DND-41 (cell line): ENCODE data around the gene SEBOX.

ENCODE experiments used
- CTCF ChIP-seq: IDR thresholded peaks from 2 replicates; pipeline ENCODE4 v1.5.1; 2012; ENCODE audit warnings: borderline replicate concordance, low read length, moderate library complexity, mild to moderate bottlenecking; ENCODE audit not compliant: poor library complexity, severe bottlenecking; ENCODE audit errors: extremely low read depth
- EZH2 ChIP-seq: IDR thresholded peaks from 3 replicates; pipeline ENCODE4 v1.6.1; 2012; ENCODE audit warnings: borderline replicate concordance, low read depth, mild to moderate bottlenecking, moderate library complexity, low read length, inconsistent platforms; ENCODE audit not compliant: severe bottlenecking

- no peak for TF ChIP-seq CTCF
- TF ChIP-seq EZH2: no peak
These were observed 39.8 kb downstream of the SEBOX start for GRCh38 chr17:28325211-28325610.
